Measurements from ENCODE around the gene SPTLC1.
A peak's percentile ranks its signal among the peaks of the same experiment; 100 is the strongest.
"Not testable (repeated sequence)": the region's sequence is repeated elsewhere in the genome, so short reads cannot be mapped to it uniquely, and the experiment has no call there.

SPTLC1 gene

GRCh38 chr9:92140754-92141143 is 25.5 kb upstream of the SPTLC1 start:
- DNase-seq (ENCODE audit: low spot score) = no peak

GRCh38 chr9:92140074-92140753 is 25.0 kb upstream of the SPTLC1 start:
- no peak for DNase-seq (ENCODE audit: low spot score)

GRCh38 chr9:92138960-92139540 is 23.8 kb upstream of the SPTLC1 start:
- not testable (repeated sequence) for DNase-seq (ENCODE audit: low spot score)

- DNase-seq (ENCODE audit: low spot score) = no peak
Observed at GRCh38 chr9:92138157-92138959, 23.1 kb upstream of the SPTLC1 start.

GRCh38 chr9:92136184-92136858 is 21.1 kb upstream of the SPTLC1 start:
- no peak for DNase-seq (ENCODE audit: low spot score)

GRCh38 chr9:92135576-92135975 is 20.4 kb upstream of the SPTLC1 start:
- no peak for DNase-seq (ENCODE audit: low spot score)

GRCh38 chr9:92133949-92134604 is 18.9 kb upstream of the SPTLC1 start:
- DNase-seq (ENCODE audit: low spot score) = peak; percentile 88

GRCh38 chr9:92132913-92133312 is 17.7 kb upstream of the SPTLC1 start:
- DNase-seq (ENCODE audit: low spot score) = not testable (repeated sequence)

- no peak for DNase-seq (ENCODE audit: low spot score)
Observed at GRCh38 chr9:92132501-92132900, 17.3 kb upstream of the SPTLC1 start.

GRCh38 chr9:92122800-92123199 is 7.6 kb upstream of the SPTLC1 start:
- DNase-seq (ENCODE audit: low spot score) = no peak

GRCh38 chr9:92122061-92122460 is 6.8 kb upstream of the SPTLC1 start:
- DNase-seq (ENCODE audit: low spot score) = no peak

GRCh38 chr9:92121265-92121664 is 6.1 kb upstream of the SPTLC1 start:
- no peak for DNase-seq (ENCODE audit: low spot score)

GRCh38 chr9:92120138-92120537 is 4.9 kb upstream of the SPTLC1 start:
- DNase-seq (ENCODE audit: low spot score) = no peak

- DNase-seq (ENCODE audit: low spot score) = no peak
Observed at GRCh38 chr9:92119586-92119985, 4.4 kb upstream of the SPTLC1 start.

GRCh38 chr9:92108122-92108521 is 7.1 kb downstream of the SPTLC1 start:
- DNase-seq (ENCODE audit: low spot score) = no peak

GRCh38 chr9:92105446-92106225 is 9.6 kb downstream of the SPTLC1 start:
- DNase-seq (ENCODE audit: low spot score) = not testable (repeated sequence)

GRCh38 chr9:92103601-92104000 is 11.6 kb downstream of the SPTLC1 start:
- DNase-seq (ENCODE audit: low spot score) = not testable (repeated sequence)

GRCh38 chr9:92100237-92100911 is 14.8 kb downstream of the SPTLC1 start:
- DNase-seq (ENCODE audit: low spot score) = no peak

- no peak for DNase-seq (ENCODE audit: low spot score)
Observed at GRCh38 chr9:92098638-92099037, 16.6 kb downstream of the SPTLC1 start.

GRCh38 chr9:92097997-92098482 is 17.2 kb downstream of the SPTLC1 start:
- DNase-seq (ENCODE audit: low spot score) = no peak
